KMS-11 (cell line): Measurements from ENCODE around the gene SYNPR.
"Not testable (repeated sequence)": the region's sequence is repeated elsewhere in the genome, so short reads cannot be mapped to it uniquely, and the experiment has no call there.

Experiments
- H2AFZ ChIP-seq: fragments of 200-600 bp; sonication (generic); 2 replicates; pipeline ENCODE4 v1.6.1; 2016; ENCODE audit warnings: antibody characterized with exemption, mixed run types, low read depth
- H3K27ac ChIP-seq: fragments of 200-600 bp; sonication (generic); 2 replicates; pipeline ENCODE4 v1.6.1; 2016; ENCODE audit warnings: mild to moderate bottlenecking, mixed run types
- H3K27me3 ChIP-seq: fragments of 200-600 bp; sonication (generic); 2 replicates; pipeline ENCODE4 v1.6.1; 2017; ENCODE audit warnings: mild to moderate bottlenecking, low read depth, mixed run types, moderate library complexity; ENCODE audit not compliant: insufficient read depth
- H3K36me3 ChIP-seq: fragments of 200-600 bp; sonication (generic); 2 replicates; pipeline ENCODE4 v1.6.1; 2017; ENCODE audit warnings: mild to moderate bottlenecking, mixed run types; ENCODE audit not compliant: insufficient read depth
- H3K4me1 ChIP-seq: fragments of 200-600 bp; sonication (generic); 2 replicates; pipeline ENCODE4 v1.6.1; 2016; ENCODE audit warnings: mild to moderate bottlenecking, low read depth, mixed run types; ENCODE audit not compliant: poor library complexity, severe bottlenecking
- H3K4me2 ChIP-seq: fragments of 200-600 bp; sonication (generic); 2 replicates; pipeline ENCODE4 v1.7.0; 2016; ENCODE audit warnings: mild to moderate bottlenecking, mixed run types
- H3K4me3 ChIP-seq: fragments of 200-600 bp; sonication (generic); IDR thresholded peaks from 2 replicates; pipeline ENCODE4 v1.6.1; 2017; ENCODE audit warnings: low read depth, low read length, mixed read lengths; ENCODE audit not compliant: insufficient read depth
- H3K79me2 ChIP-seq: fragments of 200-600 bp; sonication (generic); 2 replicates; pipeline ENCODE4 v1.6.1; 2016; ENCODE audit warnings: low read depth, mixed run types; ENCODE audit not compliant: insufficient read depth
- H3K9ac ChIP-seq: fragments of 200-600 bp; sonication (generic); 2 replicates; pipeline ENCODE4 v1.6.1; 2016; ENCODE audit warnings: mild to moderate bottlenecking, mixed run types
- H4K20me1 ChIP-seq: fragments of 200-600 bp; sonication (generic); 2 replicates; pipeline ENCODE4 v1.6.1; 2016; ENCODE audit warnings: mild to moderate bottlenecking, mixed run types; ENCODE audit not compliant: insufficient read depth
- TF ChIP-seq, protein P1 (sequence below): fragments of 200-600 bp; sonication (generic); conservative IDR thresholded peaks from 2 replicates; pipeline ENCODE4 v1.6.1; 2017; ENCODE audit warnings: low read depth, mild to moderate bottlenecking, antibody characterized with exemption, low read length, moderate library complexity, mixed read lengths

Gene SYNPR

GRCh38 chr3:63245726-63246241 lies 32.3 kb upstream of the SYNPR start:
- H4K20me1 ChIP-seq, result no peaks in the 10 kb centered on the region
- no peak overlapping the region for H3K4me3 ChIP-seq
- no peak overlapping the region for H3K4me2 ChIP-seq
- no peaks in the 10 kb centered on the region for H3K4me1 ChIP-seq
- no peaks in the 10 kb centered on the region for H3K79me2 ChIP-seq
- H3K27me3 ChIP-seq, result no peaks in the 10 kb centered on the region
- TF ChIP-seq, protein P1, sequence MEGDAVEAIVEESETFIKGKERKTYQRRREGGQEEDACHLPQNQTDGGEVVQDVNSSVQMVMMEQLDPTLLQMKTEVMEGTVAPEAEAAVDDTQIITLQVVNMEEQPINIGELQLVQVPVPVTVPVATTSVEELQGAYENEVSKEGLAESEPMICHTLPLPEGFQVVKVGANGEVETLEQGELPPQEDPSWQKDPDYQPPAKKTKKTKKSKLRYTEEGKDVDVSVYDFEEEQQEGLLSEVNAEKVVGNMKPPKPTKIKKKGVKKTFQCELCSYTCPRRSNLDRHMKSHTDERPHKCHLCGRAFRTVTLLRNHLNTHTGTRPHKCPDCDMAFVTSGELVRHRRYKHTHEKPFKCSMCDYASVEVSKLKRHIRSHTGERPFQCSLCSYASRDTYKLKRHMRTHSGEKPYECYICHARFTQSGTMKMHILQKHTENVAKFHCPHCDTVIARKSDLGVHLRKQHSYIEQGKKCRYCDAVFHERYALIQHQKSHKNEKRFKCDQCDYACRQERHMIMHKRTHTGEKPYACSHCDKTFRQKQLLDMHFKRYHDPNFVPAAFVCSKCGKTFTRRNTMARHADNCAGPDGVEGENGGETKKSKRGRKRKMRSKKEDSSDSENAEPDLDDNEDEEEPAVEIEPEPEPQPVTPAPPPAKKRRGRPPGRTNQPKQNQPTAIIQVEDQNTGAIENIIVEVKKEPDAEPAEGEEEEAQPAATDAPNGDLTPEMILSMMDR, result no peak
- no peak overlapping the region for H2AFZ ChIP-seq
- no peak overlapping the region for H3K9ac ChIP-seq
- H3K36me3 ChIP-seq, result no peaks in the 10 kb centered on the region
- no peak overlapping the region for H3K27ac ChIP-seq

GRCh38 chr3:63248015-63248414 lies 30.1 kb upstream of the SYNPR start:
- Histone ChIP-seq H3K27ac (no peak overlapping the region), H3K36me3 (no peaks in the 10 kb centered on the region), H3K79me2 (no peaks in the 10 kb centered on the region), H3K27me3 (no peaks in the 10 kb centered on the region), H3K4me1 (no peaks in the 10 kb centered on the region), H3K4me2 (no peak overlapping the region), H2AFZ (no peak overlapping the region), H4K20me1 (no peaks in the 10 kb centered on the region), H3K4me3 (no peak overlapping the region), H3K9ac (no peak overlapping the region)
- TF ChIP-seq, protein P1, result no peak

- no peaks in the 10 kb centered on the region for H3K36me3 ChIP-seq
- TF ChIP-seq, protein P1, result no peak
Measured at GRCh38 chr3:63251499-63251898, 26.6 kb upstream of the SYNPR start.

GRCh38 chr3:63255819-63256218 lies 22.3 kb upstream of the SYNPR start:
- not testable (repeated sequence) for H3K27ac ChIP-seq, H2AFZ ChIP-seq, H3K4me2 ChIP-seq

More at GRCh38 chr3:63251499-63251898, 26.6 kb upstream of the SYNPR start:
- H2AFZ ChIP-seq, result no peak overlapping the region
- no peak overlapping the region for H3K27ac ChIP-seq
- no peaks in the 10 kb centered on the region for H3K27me3 ChIP-seq
- H3K9ac ChIP-seq, result no peak overlapping the region
- no peaks in the 10 kb centered on the region for H3K79me2 ChIP-seq
- no peak overlapping the region for H3K4me2 ChIP-seq
- H4K20me1 ChIP-seq, result no peaks in the 10 kb centered on the region
- H3K4me1 ChIP-seq, result no peaks in the 10 kb centered on the region
- H3K4me3 ChIP-seq, result no peak overlapping the region

DNA sequence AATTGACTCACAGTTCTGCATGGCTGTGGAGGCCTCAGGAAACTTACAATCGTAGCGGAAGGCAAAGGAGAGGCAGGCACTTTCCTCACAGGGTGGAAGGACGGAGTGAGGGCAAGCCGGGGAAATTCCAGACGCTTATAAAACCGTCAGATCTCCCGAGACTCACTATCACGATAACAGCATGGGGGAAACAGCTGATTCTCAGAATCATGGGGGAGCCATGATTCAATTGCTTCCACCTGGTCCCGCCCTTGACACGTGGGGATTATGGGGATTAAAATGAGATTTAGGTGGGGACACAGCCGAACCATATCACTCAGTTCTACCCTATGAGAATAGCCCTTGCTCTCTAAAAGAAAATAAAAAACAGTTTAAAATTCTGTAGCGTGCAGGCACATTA lies 13.4 kb upstream of the SYNPR start:
- no peak overlapping the region for H3K4me2 ChIP-seq
- H2AFZ ChIP-seq, result no peak overlapping the region
- no peaks in the 10 kb centered on the region for H3K27me3 ChIP-seq
- H3K36me3 ChIP-seq, result no peaks in the 10 kb centered on the region
- H3K79me2 ChIP-seq, result no peaks in the 10 kb centered on the region
- no peaks in the 10 kb centered on the region for H3K4me1 ChIP-seq
- H3K9ac ChIP-seq, result no peak overlapping the region
- no peak overlapping the region for H3K4me3 ChIP-seq
- H3K27ac ChIP-seq, result no peak overlapping the region
- H4K20me1 ChIP-seq, result no peaks in the 10 kb centered on the region
- TF ChIP-seq, protein P1, result no peak

More at GRCh38 chr3:63255819-63256218, 22.3 kb upstream of the SYNPR start:
- H3K9ac ChIP-seq, H4K20me1 ChIP-seq, H3K27me3 ChIP-seq, H3K79me2 ChIP-seq, H3K4me1 ChIP-seq, H3K4me3 ChIP-seq, H3K36me3 ChIP-seq: not testable (repeated sequence)
